ENCODE data around the gene HYI. TPM values are rescaled to one million over a fixed set of nuclear protein-coding genes. Genes with fewer than 3 reads are reported as not detected.

Gene HYI
- total RNA-seq, 1 donor from 2014 or later, result 46.5 TPM

Other genes starting within 250 kb of the HYI start
- gene TMEM125, start 183.9 kb downstream of the HYI start, total RNA-seq (ENCODE audit: insufficient read depth, low replicate concordance), result 0.72 TPM
- 0.48 TPM for gene C1orf210, start 168.3 kb downstream of the HYI start, total RNA-seq (ENCODE audit: insufficient read depth, low replicate concordance)
- 17.1 TPM for gene TIE1, start 152.9 kb downstream of the HYI start, total RNA-seq (ENCODE audit: insufficient read depth, low replicate concordance)
- not detected for gene MPL, start 116.1 kb downstream of the HYI start, total RNA-seq (ENCODE audit: insufficient read depth, low replicate concordance)
- 1.4 TPM for gene CDC20, start 95.0 kb downstream of the HYI start, total RNA-seq (ENCODE audit: insufficient read depth, low replicate concordance)
- 18.1 TPM for gene ELOVL1, start 85.9 kb downstream of the HYI start, total RNA-seq (ENCODE audit: insufficient read depth, low replicate concordance)
- 33.0 TPM for gene MED8, start 64.1 kb downstream of the HYI start, total RNA-seq (ENCODE audit: insufficient read depth, low replicate concordance)
- gene SZT2, start 64.0 kb downstream of the HYI start, total RNA-seq (ENCODE audit: insufficient read depth, low replicate concordance), result 32.5 TPM
- gene PTPRF, start 77.0 kb upstream of the HYI start, total RNA-seq (ENCODE audit: insufficient read depth, low replicate concordance), result 36.4 TPM
- gene KDM4A, start 196.2 kb upstream of the HYI start, total RNA-seq (ENCODE audit: insufficient read depth, low replicate concordance), result 21.2 TPM